Neural cell (in vitro differentiated cells): Measurements from ENCODE around the gene PUM2. TPM values are rescaled to one million over a fixed set of nuclear protein-coding genes. Genes with fewer than 3 reads are reported as not detected.

Experiments
- H2AFZ ChIP-seq: fragments of 200-600, 300-800 bp; sonication (generic), shearing (Covaris generic); 2 replicates; pipeline ENCODE4 v1.6.0; 2014; ENCODE audit warnings: low read depth, mild to moderate bottlenecking, antibody characterized with exemption, low read length, moderate library complexity
- H3F3A ChIP-seq: fragments of 200-600 bp; shearing (Covaris generic); 2 replicates; pipeline ENCODE4 v1.6.1; 2016; ENCODE audit warnings: mild to moderate bottlenecking, moderate library complexity, mixed read lengths, antibody characterized with exemption, low read length; ENCODE audit not compliant: insufficient read depth, poor library complexity, severe bottlenecking
- H3K27ac ChIP-seq: fragments of 200-600, 300-800 bp; sonication (generic), shearing (Covaris generic); 2 replicates; pipeline ENCODE4 v1.5.1; 2014; ENCODE audit warnings: mild to moderate bottlenecking, low read length, moderate library complexity
- H3K27me3 ChIP-seq: fragments of 300-800, 200-600 bp; sonication (generic), shearing (Covaris generic); 2 replicates; pipeline ENCODE4 v1.6.0; 2014; ENCODE audit warnings: mild to moderate bottlenecking, low read depth, low read length, moderate library complexity; ENCODE audit not compliant: insufficient read depth
- H3K36me3 ChIP-seq: fragments of 300-800, 200-600 bp; sonication (generic), shearing (Covaris generic); 2 replicates; pipeline ENCODE4 v1.5.1; 2014; ENCODE audit warnings: mild to moderate bottlenecking, antibody characterized with exemption, low read length, moderate library complexity; ENCODE audit not compliant: insufficient read depth
- H3K4me2 ChIP-seq: fragments of 300-800, 200-600 bp; sonication (generic), shearing (Covaris generic); 2 replicates; pipeline ENCODE4 v1.6.0; 2014; ENCODE audit warnings: mild to moderate bottlenecking, low read length
- H3K4me3 ChIP-seq: fragments of 300-800, 200-600 bp; sonication (generic), shearing (Covaris generic); 2 replicates; pipeline ENCODE4 v1.5.1; 2014; ENCODE audit warnings: mild to moderate bottlenecking, low read length, moderate library complexity
- H3K79me2 ChIP-seq: fragments of 200-600 bp; shearing (Covaris generic); replicated peaks from 2 replicates; pipeline ENCODE4 v1.6.0; 2014; ENCODE audit warnings: mild to moderate bottlenecking, low read length, moderate library complexity; ENCODE audit not compliant: insufficient read depth
- H3K9ac ChIP-seq: fragments of 300-800, 200-600 bp; sonication (generic), shearing (Covaris generic); 2 replicates; pipeline ENCODE4 v1.6.1; 2016; ENCODE audit warnings: mild to moderate bottlenecking, low read length, mixed read lengths
- H3K9me2 ChIP-seq: fragments of 200-600 bp; shearing (Covaris generic); 2 replicates; pipeline ENCODE4 v1.6.1; 2016; ENCODE audit warnings: mild to moderate bottlenecking, low read length, mixed read lengths; ENCODE audit not compliant: insufficient read depth
- H3K9me3 ChIP-seq: fragments of 200-600, 300-800 bp; sonication (generic), shearing (Covaris generic); 2 replicates; pipeline ENCODE4 v1.6.1; 2016; ENCODE audit warnings: mild to moderate bottlenecking, mixed run types, low read length, moderate library complexity, mixed read lengths
- H4K20me1 ChIP-seq: fragments of 200-600 bp; shearing (Covaris generic); 2 replicates; pipeline ENCODE4 v1.6.1; 2016; ENCODE audit warnings: mild to moderate bottlenecking, mixed run types; ENCODE audit not compliant: insufficient read depth
- EP300 ChIP-seq: fragments of 450-650 bp; conservative IDR thresholded peaks from 2 replicates; pipeline ENCODE4 v1.6.1; 2014; ENCODE audit warnings: antibody characterized with exemption, mild to moderate bottlenecking, moderate library complexity; ENCODE audit not compliant: poor library complexity, severe bottlenecking
- EZH2 ChIP-seq: fragments of 200-600, 300-800 bp; shearing (Covaris generic), sonication (generic); IDR thresholded peaks from 2 replicates; pipeline ENCODE4 v1.6.1; 2014; ENCODE audit warnings: antibody characterized with exemption, low read length, borderline replicate concordance, mild to moderate bottlenecking; ENCODE audit not compliant: insufficient read depth, poor library complexity, severe bottlenecking
- MXI1 ChIP-seq: fragments of 450-650 bp; conservative IDR thresholded peaks from 2 replicates; pipeline ENCODE4 v1.6.1; 2014; ENCODE audit warnings: antibody characterized with exemption, mild to moderate bottlenecking; ENCODE audit not compliant: poor library complexity, severe bottlenecking
- POLR2AphosphoS5 ChIP-seq: IDR thresholded peaks from 2 replicates; pipeline ENCODE4 v1.6.1; 2012
- RAD21 ChIP-seq: fragments of 450-650 bp; conservative IDR thresholded peaks from 2 replicates; pipeline ENCODE4 v1.6.1; 2014; ENCODE audit warnings: antibody characterized with exemption, mild to moderate bottlenecking, moderate library complexity
- SMC3 ChIP-seq: fragments of 450-650 bp; conservative IDR thresholded peaks from 2 replicates; pipeline ENCODE4 v1.6.1; 2014; ENCODE audit warnings: antibody characterized with exemption, mild to moderate bottlenecking, moderate library complexity; ENCODE audit not compliant: poor library complexity
- TAF1 ChIP-seq: IDR thresholded peaks from 2 replicates; pipeline ENCODE4 v1.6.1; 2012; ENCODE audit warnings: low read depth
- polyA plus RNA-seq: library from polyadenylated mRNA; depleted of rRNA; stranded (reverse); fragments of >200 nt; gene quantifications from 2 replicates; pipeline ENCODE4 v1.2.3, GENCODE V29; 2014
- TF ChIP-seq, protein P1 (sequence below): IDR thresholded peaks from 2 replicates; pipeline ENCODE4 v1.6.1; 2012; ENCODE audit warnings: borderline replicate concordance
- TF ChIP-seq, protein P2 (sequence below): fragments of 450-650 bp; IDR thresholded peaks from 2 replicates; pipeline ENCODE4 v1.5.1; 2014; ENCODE audit warnings: antibody characterized with exemption, mild to moderate bottlenecking, moderate library complexity; ENCODE audit not compliant: poor library complexity, severe bottlenecking

The PUM2 gene
- polyA plus RNA-seq, 1 donor from 2014 or later = 37.0 TPM

DNA sequence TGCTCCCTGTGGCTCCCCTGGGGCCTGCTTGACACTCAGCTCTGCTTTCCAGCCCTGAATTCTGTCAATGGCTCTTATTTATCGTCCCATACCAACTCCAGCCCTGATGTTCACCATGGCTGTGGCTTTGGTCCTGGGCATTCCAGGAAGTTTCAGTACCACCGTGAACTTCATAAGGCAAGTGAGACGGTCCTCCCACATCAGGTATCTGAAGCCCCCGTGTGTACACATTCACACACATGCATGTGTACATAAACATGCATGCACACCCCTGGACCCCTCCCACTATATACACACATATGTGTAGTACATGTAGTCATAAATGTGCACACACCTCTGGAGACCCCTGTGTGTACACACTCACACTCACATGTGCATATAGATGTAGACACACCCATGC lies 43.3 kb upstream of the PUM2 start:
- H3F3A ChIP-seq = no peaks in the 10 kb centered on the region
- H3K4me3 ChIP-seq = no peak overlapping the region
- no peaks in the 10 kb centered on the region for H3K27me3 ChIP-seq
- no peaks in the 10 kb centered on the region for H3K36me3 ChIP-seq
- H3K27ac ChIP-seq = no peak overlapping the region
- H3K4me2 ChIP-seq = no peak overlapping the region
- H3K9me3 ChIP-seq = no peaks in the 10 kb centered on the region
- H3K79me2 ChIP-seq = no peaks in the 10 kb centered on the region
- no peak overlapping the region for H3K9ac ChIP-seq
- H2AFZ ChIP-seq = no peak overlapping the region
- TF ChIP-seq SMC3 (no peak), MXI1 (no peak), EZH2 (no peak), POLR2AphosphoS5 (no peak), EP300 (no peak), TAF1 (no peak), RAD21 (no peak)
- TF ChIP-seq, protein P1, sequence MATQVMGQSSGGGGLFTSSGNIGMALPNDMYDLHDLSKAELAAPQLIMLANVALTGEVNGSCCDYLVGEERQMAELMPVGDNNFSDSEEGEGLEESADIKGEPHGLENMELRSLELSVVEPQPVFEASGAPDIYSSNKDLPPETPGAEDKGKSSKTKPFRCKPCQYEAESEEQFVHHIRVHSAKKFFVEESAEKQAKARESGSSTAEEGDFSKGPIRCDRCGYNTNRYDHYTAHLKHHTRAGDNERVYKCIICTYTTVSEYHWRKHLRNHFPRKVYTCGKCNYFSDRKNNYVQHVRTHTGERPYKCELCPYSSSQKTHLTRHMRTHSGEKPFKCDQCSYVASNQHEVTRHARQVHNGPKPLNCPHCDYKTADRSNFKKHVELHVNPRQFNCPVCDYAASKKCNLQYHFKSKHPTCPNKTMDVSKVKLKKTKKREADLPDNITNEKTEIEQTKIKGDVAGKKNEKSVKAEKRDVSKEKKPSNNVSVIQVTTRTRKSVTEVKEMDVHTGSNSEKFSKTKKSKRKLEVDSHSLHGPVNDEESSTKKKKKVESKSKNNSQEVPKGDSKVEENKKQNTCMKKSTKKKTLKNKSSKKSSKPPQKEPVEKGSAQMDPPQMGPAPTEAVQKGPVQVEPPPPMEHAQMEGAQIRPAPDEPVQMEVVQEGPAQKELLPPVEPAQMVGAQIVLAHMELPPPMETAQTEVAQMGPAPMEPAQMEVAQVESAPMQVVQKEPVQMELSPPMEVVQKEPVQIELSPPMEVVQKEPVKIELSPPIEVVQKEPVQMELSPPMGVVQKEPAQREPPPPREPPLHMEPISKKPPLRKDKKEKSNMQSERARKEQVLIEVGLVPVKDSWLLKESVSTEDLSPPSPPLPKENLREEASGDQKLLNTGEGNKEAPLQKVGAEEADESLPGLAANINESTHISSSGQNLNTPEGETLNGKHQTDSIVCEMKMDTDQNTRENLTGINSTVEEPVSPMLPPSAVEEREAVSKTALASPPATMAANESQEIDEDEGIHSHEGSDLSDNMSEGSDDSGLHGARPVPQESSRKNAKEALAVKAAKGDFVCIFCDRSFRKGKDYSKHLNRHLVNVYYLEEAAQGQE = no peak
- TF ChIP-seq, protein P2, sequence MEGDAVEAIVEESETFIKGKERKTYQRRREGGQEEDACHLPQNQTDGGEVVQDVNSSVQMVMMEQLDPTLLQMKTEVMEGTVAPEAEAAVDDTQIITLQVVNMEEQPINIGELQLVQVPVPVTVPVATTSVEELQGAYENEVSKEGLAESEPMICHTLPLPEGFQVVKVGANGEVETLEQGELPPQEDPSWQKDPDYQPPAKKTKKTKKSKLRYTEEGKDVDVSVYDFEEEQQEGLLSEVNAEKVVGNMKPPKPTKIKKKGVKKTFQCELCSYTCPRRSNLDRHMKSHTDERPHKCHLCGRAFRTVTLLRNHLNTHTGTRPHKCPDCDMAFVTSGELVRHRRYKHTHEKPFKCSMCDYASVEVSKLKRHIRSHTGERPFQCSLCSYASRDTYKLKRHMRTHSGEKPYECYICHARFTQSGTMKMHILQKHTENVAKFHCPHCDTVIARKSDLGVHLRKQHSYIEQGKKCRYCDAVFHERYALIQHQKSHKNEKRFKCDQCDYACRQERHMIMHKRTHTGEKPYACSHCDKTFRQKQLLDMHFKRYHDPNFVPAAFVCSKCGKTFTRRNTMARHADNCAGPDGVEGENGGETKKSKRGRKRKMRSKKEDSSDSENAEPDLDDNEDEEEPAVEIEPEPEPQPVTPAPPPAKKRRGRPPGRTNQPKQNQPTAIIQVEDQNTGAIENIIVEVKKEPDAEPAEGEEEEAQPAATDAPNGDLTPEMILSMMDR = no peak
- H3K9me2 ChIP-seq = no peaks in the 10 kb centered on the region
- no peaks in the 10 kb centered on the region for H4K20me1 ChIP-seq

DNA sequence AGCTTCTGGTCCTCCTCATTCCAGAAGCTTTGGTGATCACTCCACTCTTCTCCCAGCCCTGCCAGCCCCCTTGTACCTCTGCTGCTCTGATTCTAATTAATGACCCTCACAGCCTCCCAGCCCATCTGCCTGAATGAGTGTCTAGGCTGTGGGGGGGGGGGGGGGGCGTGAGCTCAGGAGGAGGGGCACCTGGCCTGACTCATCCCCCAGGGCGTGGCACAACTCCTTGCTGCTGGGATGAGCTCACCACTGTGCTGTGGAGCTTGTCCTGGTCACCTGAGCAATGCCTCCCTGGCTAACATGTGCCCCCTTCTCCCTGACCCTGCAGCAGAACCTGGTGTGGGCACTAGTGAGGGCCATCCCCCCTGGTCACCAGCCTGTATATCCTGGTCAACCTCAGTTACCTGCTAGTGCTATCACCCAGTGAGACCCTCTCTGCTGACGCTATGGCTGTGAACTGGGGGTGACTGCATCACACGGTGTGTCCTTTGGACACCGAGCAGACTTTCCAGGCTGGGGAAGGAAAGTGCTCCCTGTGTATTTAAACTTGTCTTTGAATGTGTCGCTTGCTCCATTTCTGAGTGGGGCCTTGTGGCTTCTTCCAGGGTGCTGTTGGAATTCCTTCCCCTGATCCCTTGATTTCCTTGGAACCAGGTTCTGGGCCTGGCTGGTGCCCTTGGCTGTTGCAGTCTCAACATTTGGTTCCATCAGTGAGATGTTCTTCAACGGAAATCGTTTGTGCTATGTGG lies 41.5 kb upstream of the PUM2 start:
- no peak overlapping the region for H2AFZ ChIP-seq

More for the DNA sequence above, 41.5 kb upstream of the PUM2 start:
- no peak overlapping the region for H3K4me2 ChIP-seq
- no peaks in the 10 kb centered on the region for H3K9me2 ChIP-seq
- TF ChIP-seq EZH2 (no peak), SMC3 (no peak), POLR2AphosphoS5 (no peak), TAF1 (no peak), EP300 (no peak), RAD21 (no peak), MXI1 (no peak)
- TF ChIP-seq, protein P1 = no peak
- TF ChIP-seq, protein P2 = no peak
- H3K4me3 ChIP-seq = no peak overlapping the region
- no peaks in the 10 kb centered on the region for H3F3A ChIP-seq
- H4K20me1 ChIP-seq = no peaks in the 10 kb centered on the region
- H3K9ac ChIP-seq = no peak overlapping the region
- H3K27me3 ChIP-seq = no peaks in the 10 kb centered on the region
- H3K27ac ChIP-seq = no peak overlapping the region
- no peaks in the 10 kb centered on the region for H3K79me2 ChIP-seq
- no peaks in the 10 kb centered on the region for H3K36me3 ChIP-seq
- H3K9me3 ChIP-seq = no peaks in the 10 kb centered on the region
